Measurements from ENCODE around the gene SYNC.
"Not testable (repeated sequence)": the region's sequence is repeated elsewhere in the genome, so short reads cannot be mapped to it uniquely, and the experiment has no call there.

Gene SYNC

DNA sequence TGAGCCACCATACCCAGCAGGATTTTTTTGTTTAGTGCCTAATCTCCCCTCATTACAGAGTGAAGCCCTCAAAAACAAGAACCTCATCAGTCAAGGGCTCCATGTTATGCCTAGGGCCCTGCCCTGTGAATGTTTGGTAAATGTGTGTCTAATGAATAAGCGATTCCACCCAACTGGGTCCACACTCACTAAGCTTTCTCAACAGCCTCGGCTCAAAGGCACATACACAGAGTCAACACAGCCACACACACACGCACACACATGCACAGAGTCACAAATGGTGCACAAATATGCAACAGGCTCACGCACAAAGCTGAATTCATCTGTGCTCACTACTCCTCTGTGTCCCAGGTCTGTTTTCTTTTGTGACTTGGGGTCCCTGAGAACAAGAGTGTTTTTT is 11.7 kb upstream of the SYNC start:
- no peak for TF ChIP-seq CTCF (IDR thresholded peaks at IDR 0.05; ENCODE audit: low read depth, low read length, poor library complexity, severe bottlenecking)
- no peak for TF ChIP-seq EZH2phosphoT487 (IDR thresholded peaks at IDR 0.05; ENCODE audit: borderline replicate concordance, low read length)
- no peaks in the 10 kb centered on the region for H3K36me3 ChIP-seq (ENCODE audit: control insufficient read depth, low read length)
- no peak overlapping the region for H3K4me2 ChIP-seq (ENCODE audit: low read length)
- H3F3A ChIP-seq (ENCODE audit: control insufficient read depth, insufficient read depth), result peaks cover 3% of the 10 kb centered on the region; the same call in 1 of the 2 replicates
- H3K27ac ChIP-seq (ENCODE audit: low read depth, low read length), result no peak overlapping the region
- H3K4me3 ChIP-seq (ENCODE audit: low read length), result no peak overlapping the region
- peaks cover 14% of the 10 kb centered on the region for H3K4me1 ChIP-seq (ENCODE audit: control insufficient read depth, low read length)
- H3K27me3 ChIP-seq (ENCODE audit: control insufficient read depth, low read length), result no peaks in the 10 kb centered on the region; the same call in 1 of the 2 replicates
- no peaks in the 10 kb centered on the region for H3K79me2 ChIP-seq (ENCODE audit: control insufficient read depth, low read length)
- no peaks in the 10 kb centered on the region for H4K20me1 ChIP-seq (ENCODE audit: control insufficient read depth, insufficient read depth, low read depth, low read length)
- H3K9me3 ChIP-seq (ENCODE audit: control insufficient read depth, insufficient read depth, low read length), result no peaks in the 10 kb centered on the region
- H3K9me2 ChIP-seq (replicated peaks; ENCODE audit: control insufficient read depth, low read length), result no peaks in the 10 kb centered on the region

- Histone ChIP-seq H4K20me1 (ENCODE audit: control insufficient read depth, insufficient read depth, low read depth, low read length) (no peaks in the 10 kb centered on the region), H3K4me2 (ENCODE audit: low read length) (no peak overlapping the region), H3K79me2 (ENCODE audit: control insufficient read depth, low read length) (no peaks in the 10 kb centered on the region), H3K4me1 (ENCODE audit: control insufficient read depth, low read length) (peaks cover 14% of the 10 kb centered on the region), H3F3A (ENCODE audit: control insufficient read depth, insufficient read depth) (peaks cover 3% of the 10 kb centered on the region; the same call in 1 of the 2 replicates), H3K27ac (ENCODE audit: low read depth, low read length) (no peak overlapping the region), H3K4me3 (ENCODE audit: low read length) (no peak overlapping the region), H3K9me2 (replicated peaks; ENCODE audit: control insufficient read depth, low read length) (no peaks in the 10 kb centered on the region), H3K27me3 (ENCODE audit: control insufficient read depth, low read length) (no peaks in the 10 kb centered on the region), H3K9me3 (ENCODE audit: control insufficient read depth, insufficient read depth, low read length) (no peaks in the 10 kb centered on the region), H3K36me3 (ENCODE audit: control insufficient read depth, low read length) (no peaks in the 10 kb centered on the region)
- TF ChIP-seq EZH2phosphoT487 (IDR thresholded peaks at IDR 0.05; ENCODE audit: borderline replicate concordance, low read length) (no peak), CTCF (IDR thresholded peaks at IDR 0.05; ENCODE audit: low read depth, low read length, poor library complexity, severe bottlenecking) (no peak)
These were observed 10.5 kb upstream of the SYNC start for GRCh38 chr1:32713081-32713480.

DNA sequence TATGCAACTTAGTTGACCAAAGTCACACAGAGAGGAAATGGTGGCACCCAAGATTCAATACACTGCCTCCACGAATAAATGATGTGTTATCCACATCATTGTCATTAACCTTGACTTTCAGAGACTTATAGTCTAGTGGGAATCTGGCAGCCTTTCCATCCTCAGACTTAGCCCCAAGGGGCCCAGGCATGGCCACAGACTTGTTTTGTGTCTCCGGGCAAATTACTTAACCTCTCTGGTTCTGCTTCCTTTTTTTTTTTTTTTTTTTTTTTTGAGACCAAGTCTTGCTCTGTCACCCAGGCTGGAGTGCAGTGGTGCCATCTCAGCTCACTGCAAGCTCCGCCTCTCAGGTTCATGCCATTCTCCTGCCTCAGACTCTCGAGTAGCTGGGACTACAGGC is 8.7 kb upstream of the SYNC start:
- not testable (repeated sequence) for H3K4me1 ChIP-seq (ENCODE audit: control insufficient read depth, low read length); H3K4me3 ChIP-seq (ENCODE audit: low read length); H3K9me3 ChIP-seq (ENCODE audit: control insufficient read depth, insufficient read depth, low read length); H3F3A ChIP-seq (ENCODE audit: control insufficient read depth, insufficient read depth); H3K9me2 ChIP-seq (replicated peaks; ENCODE audit: control insufficient read depth, low read length); H3K4me2 ChIP-seq (ENCODE audit: low read length); H3K36me3 ChIP-seq (ENCODE audit: control insufficient read depth, low read length); H3K27me3 ChIP-seq (ENCODE audit: control insufficient read depth, low read length); H3K27ac ChIP-seq (ENCODE audit: low read depth, low read length); H4K20me1 ChIP-seq (ENCODE audit: control insufficient read depth, insufficient read depth, low read depth, low read length); H3K79me2 ChIP-seq (ENCODE audit: control insufficient read depth, low read length)

- Histone ChIP-seq H3K79me2 (ENCODE audit: control insufficient read depth, low read length) (no peaks in the 10 kb centered on the region), H3K27ac (ENCODE audit: low read depth, low read length) (no peak overlapping the region), H3K27me3 (ENCODE audit: control insufficient read depth, low read length) (peaks cover 4% of the 10 kb centered on the region), H3K36me3 (ENCODE audit: control insufficient read depth, low read length) (no peaks in the 10 kb centered on the region), H4K20me1 (ENCODE audit: control insufficient read depth, insufficient read depth, low read depth, low read length) (no peaks in the 10 kb centered on the region), H3K4me2 (ENCODE audit: low read length) (no peak overlapping the region), H3K4me3 (ENCODE audit: low read length) (no peak overlapping the region), H3K9me3 (ENCODE audit: control insufficient read depth, insufficient read depth, low read length) (no peaks in the 10 kb centered on the region), H3F3A (ENCODE audit: control insufficient read depth, insufficient read depth) (peaks cover 3% of the 10 kb centered on the region; the same call in 1 of the 2 replicates), H3K9me2 (replicated peaks; ENCODE audit: control insufficient read depth, low read length) (no peaks in the 10 kb centered on the region), H3K4me1 (ENCODE audit: control insufficient read depth, low read length) (peaks cover 3% of the 10 kb centered on the region)
- TF ChIP-seq CTCF (IDR thresholded peaks at IDR 0.05; ENCODE audit: low read depth, low read length, poor library complexity, severe bottlenecking), result no peak
- TF ChIP-seq EZH2phosphoT487 (IDR thresholded peaks at IDR 0.05; ENCODE audit: borderline replicate concordance, low read length), result no peak
These were observed 6.9 kb upstream of the SYNC start for GRCh38 chr1:32709476-32709875.

Measured in DOHH2 (cell line).